A172 (cell line): ENCODE results near the gene RGL3. TPM values are rescaled to one million over a fixed set of nuclear protein-coding genes. Genes with fewer than 3 reads are reported as not detected.
"Not testable (repeated sequence)": the region's sequence is repeated elsewhere in the genome, so short reads cannot be mapped to it uniquely, and the experiment has no call there.

ENCODE experiments used
- DNase-seq: peaks from one replicate; pipeline ENCODE4 v3.0.0-alpha.2; 2015; ENCODE audit warnings: low spot score
- total RNA-seq: library from RNA; depleted of rRNA; stranded (reverse); fragments of >200 nt; shearing (Covaris generic); gene quantifications from 2 replicates; pipeline ENCODE4 v1.2.3, GENCODE V29; 2014; rRNA removed

Gene RGL3
- total RNA-seq, 1 experiment from 2014 or later: 4.8 TPM

DNA sequence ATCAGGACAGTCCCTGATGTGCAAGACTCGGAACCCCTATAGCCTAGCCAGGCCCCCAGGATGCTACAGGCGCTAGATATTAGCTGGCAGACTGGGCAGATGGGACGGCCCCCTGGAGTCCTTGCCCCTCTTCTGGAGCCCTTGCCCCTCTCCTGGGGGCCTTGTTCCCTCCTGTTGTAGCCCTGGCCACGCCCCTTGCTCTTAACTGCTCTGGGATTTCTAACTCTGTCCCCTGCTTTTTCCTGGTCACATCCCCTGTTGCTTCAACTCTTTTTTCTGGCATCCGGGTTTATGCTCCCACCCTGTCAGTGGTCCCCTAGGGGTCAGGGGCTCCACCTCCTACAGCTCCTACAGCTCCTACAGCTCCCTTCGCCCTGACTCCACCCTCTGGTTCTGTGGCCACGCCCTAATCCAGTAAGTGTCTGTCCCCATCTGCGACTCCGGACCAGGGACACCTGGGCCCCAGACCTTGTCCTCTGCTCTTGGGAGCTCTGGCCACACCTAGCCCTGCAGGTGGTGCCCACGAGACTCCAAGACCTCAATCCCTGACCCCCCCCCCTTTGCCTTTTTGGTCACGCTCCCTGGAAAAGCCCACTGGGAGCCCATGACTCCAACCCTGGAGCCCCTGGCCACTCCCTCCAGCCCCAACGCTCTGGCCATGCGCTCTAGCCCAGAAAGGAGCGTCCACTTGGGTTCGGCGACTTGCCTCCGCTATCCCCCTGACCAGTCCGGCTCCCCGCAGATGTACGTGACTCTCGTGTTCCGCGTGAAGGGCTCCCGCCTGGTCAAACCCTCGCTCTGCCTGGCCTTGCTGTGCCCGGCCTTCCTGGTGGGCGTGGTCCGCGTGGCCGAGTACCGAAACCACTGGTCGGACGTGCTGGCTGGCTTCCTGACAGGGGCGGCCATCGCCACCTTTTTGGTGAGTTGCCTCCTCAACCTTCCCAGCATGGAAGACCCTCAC, 57.1 kb downstream of the RGL3 start:
- no peak for DNase-seq

DNA sequence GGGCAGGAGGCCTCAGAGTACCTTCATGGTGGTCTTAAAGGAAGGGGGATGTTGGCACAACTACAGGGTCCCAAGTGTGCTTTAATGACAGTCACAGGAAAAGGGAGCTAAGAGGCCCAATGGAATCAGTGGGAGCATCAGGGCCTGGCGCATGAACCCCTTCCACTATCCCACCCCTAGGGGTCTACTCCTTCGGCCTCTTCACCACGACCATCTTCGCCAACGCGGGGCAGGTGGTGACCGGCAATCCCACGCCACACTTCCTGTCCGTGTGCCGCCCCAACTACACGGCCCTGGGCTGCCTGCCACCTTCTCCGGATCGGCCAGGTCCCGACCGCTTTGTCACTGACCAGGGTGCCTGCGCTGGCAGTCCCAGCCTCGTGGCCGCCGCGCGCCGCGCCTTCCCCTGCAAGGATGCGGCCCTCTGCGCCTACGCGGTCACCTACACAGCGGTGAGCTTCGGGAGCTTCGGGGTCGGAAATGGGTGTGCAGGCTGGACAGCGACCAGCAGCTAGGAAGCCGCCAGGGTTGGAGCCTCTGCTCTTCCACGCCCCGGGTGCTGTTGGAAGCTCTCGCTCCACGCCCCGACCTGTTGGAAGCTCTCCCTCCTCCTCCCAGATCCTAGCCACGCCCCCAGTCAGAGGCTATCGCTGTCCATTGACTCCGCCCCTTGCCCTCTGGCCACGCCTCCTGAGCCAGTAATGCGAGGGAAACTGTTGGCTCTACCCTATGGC, 57.9 kb downstream of the RGL3 start:
- DNase-seq: no peak

DNA sequence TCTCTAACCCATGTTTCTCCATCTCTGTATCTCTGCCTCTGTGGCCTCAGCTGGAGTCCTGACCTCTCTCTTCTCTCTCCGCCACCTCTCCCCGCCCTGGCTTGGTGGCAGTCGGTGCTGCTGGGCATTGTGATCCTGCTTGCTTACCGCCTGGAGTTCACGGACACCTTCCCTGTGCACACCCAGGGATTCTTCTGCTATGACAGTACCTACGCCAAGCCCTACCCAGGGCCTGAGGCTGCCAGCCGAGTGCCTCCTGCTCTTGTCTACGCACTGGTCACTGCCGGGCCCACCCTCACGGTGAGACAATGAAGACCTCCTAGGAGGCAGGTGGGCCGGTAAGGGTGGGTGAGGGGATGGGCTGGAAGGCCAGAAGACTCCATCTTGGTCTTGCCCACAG, 59.7 kb downstream of the RGL3 start:
- no peak for DNase-seq

DNA sequence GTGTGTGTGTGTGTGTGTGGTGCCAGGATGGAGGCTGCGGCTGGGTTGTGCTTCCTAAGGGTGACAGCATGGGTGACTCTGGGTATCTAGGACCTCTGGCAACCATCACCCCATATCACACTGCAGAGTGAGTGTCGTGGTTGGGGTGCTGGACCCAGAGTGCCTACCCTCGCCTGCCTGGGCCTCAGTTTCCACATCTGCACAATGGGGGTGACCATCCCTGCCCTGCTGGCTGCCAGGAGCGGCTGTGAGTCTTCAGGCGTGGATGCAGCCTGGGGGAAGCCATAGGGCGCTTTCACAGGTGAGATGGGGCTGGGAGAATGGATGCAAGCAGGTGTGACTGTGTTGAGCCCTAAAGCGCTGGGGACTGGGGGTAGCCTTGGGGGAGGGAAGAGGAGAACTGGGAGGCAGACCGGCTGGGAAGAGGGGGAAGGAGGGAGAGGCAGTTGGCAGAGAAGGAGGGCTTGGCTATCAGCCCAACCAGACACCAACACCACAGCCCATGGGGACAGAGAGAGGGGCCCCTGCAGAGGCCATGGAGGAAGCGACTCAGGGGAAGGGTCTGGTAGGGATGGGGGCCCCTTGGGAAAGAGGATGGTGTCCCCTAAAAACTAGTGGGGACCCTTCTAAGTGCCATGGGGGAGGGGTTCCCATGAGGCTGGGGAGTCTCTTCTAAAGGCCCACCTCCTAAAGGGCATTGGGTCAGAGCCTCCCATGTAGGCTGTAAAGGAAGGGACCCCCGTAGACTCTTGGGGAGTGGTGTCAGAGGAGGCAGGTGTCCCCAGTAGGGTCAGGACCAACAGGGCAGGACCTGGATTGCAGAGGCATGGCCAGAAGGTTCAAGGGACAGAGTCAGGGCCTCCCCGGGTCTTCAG, 62.2 kb downstream of the RGL3 start:
- DNase-seq: no peak

DNA sequence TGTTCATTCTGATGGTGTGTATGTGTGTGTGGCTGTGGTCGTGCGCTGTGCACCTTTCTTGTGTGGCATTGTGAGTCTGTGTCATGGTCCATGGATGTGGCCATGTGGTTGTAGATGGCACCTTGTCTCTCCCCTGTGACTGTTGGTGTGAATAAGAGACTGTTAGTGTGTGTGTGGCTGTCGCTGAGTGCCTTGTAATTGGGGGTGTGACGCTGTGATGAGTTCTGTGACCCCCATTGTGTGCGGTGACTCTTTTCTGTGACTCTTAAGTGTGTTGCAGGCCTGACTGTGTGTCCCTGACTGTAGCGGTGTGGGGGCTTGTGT, 63.1 kb downstream of the RGL3 start:
- no peak for DNase-seq

DNA sequence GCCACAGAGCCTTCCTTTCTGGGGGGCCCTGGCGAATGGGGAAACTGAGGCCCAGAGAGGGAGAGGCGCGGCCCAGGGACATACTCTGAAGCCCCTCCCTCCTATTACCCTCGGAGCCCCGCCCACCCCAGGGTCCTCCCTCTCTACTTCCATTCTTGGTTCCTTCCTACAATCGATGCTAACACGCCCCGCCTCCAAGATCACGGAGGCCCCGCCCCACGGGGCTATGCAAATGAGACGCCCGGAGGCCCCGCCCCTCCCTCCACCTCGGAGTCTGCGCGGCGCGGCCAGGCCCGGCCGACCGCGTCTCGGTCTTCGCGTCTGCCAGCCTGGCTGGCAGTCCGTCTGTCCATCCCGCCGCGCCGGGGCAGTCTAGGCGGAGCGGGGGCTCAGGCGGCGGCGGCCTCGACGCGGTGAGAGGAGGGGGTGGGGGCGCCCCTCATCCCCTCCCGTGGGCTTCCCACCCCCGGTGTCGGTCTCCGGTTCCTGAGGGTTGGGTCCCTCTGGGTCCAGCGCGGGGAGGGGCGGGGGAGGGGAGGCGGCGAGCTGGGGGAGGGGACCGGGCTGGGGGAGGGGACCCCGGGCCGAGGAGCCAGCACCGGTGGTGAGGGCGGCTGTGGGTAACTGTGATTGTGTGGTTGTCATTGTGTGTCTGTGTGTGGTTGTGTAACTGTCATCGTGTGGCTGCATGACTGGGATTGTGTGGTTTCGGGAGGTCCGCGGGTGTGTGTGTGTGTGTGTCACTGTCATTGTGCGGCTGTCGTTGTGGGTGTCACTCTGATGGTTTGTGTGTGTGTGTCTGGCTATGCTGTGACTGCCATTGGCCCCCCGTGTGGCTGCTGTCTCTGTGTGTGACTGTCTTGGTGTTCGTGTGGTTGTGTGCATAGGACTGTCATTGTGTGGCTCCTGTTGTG, 63.7 kb downstream of the RGL3 start, which contains the start of gene PLPPR2:
Gene PLPPR2 (plus strand): TSS at position 273 of the 914 bp plus-strand sequence. CDS start 2,242 bp downstream, outside the sequence.
- DNase-seq: peak; percentile 77

DNA sequence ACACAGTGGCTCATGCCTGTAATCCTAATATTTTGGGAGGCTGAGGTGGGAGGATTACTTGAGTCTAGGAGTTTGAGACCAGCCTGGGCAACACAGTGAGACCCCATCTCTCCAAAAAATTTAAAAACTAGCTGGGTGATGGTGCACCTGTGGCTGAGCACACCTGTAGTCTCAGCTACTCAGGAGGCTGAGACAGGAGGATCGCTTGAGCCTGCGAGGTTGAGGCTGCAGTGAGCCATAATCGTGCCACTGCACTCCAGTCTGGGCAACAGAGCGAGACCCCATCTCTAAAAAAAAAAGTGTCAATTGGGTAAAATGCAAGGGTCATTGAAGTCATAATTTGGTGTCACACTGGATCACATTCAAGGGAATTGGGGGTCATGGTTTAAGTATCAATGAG, 65.0 kb downstream of the RGL3 start:
- not testable (repeated sequence) for DNase-seq

DNA sequence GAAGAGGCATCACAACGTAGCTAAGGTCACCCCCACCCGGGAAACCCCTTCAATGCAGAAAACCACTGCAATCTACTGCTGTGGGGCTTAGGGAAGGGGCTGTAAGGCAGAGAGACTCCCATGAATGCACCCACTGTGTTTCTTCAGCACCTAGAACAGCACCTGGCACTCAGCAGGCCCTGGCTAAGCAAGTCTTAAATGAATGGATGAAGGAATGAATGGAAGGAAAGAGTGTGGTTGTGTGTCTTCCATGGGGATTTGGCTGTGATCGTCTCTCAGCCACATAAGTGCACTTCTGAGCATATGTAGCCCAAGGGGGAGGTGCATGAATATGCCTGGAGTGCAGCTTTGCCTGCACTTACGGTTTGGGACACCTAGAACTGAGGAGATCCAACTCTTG, 69.9 kb downstream of the RGL3 start:
- DNase-seq: no peak

DNA sequence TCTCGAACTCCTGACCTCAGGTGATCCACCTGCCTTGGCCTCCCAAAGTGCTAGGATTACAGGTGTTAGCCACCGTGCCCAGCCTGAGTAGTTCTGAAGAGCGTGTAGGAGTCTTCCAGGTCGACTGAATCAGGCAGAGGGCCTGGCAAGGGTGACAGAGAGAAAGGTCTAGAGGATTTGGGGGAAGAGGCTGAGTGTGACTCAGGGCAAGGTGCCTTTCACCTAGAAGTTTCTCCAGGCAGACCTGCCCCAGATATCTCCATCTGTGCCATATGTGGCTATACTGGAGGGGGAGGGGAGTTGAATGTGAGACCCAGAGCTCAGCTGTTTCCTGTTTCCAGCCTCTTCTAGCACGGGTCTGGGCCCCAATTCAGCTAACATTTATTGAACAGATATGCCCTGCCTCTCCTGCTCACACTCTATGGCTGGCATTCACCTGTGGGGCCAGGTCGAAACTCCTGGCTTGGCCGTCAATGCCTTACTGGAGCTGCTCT, 71.5 kb downstream of the RGL3 start:
- DNase-seq: no peak

DNA sequence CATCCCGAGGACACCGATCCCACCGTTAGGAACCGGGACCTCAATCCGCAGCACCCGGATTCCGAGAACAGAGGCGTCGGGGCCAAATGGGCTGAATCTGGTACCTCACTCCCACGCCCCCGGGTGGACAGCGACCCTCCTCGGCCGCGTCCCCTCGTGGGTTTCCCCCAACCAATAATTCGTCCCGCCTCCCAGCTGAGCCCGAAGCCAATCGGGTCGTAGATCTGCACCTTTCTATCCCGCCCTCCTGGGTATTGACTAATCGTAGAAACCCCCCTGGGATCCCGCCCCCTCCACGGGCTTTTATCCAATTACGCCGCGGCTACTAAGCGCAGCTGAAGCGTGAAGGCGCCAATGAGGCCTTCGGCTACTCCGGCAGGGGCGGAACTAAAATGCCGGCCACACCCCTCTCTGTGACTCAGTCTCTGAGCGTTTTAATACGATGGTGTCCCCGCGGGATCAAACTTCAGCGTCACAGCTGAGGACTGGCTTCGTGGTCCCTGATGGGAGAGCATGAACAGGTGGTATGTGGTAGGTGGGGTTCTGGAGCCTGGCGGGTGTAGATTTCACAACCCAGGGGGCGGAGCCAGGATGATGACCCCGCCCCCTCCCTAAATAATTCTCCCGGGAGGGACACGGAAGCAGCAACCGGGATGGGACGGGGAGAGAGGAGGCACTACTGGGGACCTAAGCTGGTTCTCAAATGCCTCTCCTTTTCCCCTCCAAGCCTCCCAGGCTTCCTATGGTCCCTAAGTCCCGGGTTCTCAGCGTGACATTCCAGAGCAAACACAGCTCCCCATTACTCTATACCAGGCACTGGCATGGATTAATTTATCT, 72.8 kb downstream of the RGL3 start, which contains the start of the genes CCDC159 and TMEM205:
Gene CCDC159 (plus strand): TSS at position 416 of the 837 bp plus-strand sequence. CDS start 88 bp downstream, at position 504.
Gene TMEM205 (minus strand): TSS at position 165 of the 837 bp plus-strand sequence. CDS start 649 bp downstream, outside the sequence.
- peak; percentile 99 for DNase-seq

DNA sequence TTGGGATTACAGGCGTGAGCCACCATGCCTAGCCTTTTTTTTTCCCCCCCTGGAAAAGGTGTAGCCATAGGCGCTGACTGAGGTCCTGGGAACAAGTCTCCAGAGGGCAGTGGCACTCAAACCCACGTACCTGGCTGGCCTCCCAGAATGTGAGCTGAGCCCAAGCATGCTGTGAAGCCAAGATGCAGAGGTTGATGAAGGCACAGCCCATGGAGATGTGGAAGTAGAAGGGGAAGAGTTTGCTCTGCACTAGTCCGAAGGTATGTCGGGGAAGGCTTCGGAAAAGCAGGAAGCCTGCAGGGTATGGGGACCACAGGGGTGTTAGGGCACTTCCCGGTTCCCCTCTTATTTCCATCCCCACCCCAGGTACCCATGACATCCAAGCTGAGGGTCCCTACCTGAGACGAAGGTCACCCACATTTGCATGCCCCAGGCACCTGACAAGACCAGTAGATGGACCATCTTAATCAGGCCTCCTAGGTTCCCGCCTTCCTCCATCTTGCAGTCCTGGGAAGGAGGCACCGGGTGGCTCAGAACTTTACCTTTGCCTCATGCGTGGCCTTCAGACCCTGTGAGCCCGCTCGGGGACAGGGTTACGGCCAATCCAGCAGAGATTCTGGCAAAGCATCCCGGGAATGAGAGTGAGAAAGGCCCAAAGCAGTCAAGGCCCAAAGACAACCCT, 73.9 kb downstream of the RGL3 start:
- DNase-seq: no peak

Other genes starting within 250 kb of the RGL3 start
- gene KANK2, start 221.8 kb downstream of the RGL3 start, total RNA-seq: 135 and 144 TPM in 2 replicates
- not detected in 2 replicates for gene ANGPTL8, start 179.7 kb downstream of the RGL3 start, total RNA-seq
- 3.8 and 4.4 TPM in 2 replicates for gene DOCK6, start 156.8 kb downstream of the RGL3 start, total RNA-seq
- not detected in 2 replicates for gene TSPAN16, start 123.2 kb downstream of the RGL3 start, total RNA-seq
- gene RAB3D, start 79.7 kb downstream of the RGL3 start, total RNA-seq: 1.3 and 2.6 TPM in 2 replicates
- gene TMEM205, start 73.0 kb downstream of the RGL3 start, total RNA-seq: 54.9 and 114 TPM in 2 replicates
- gene CCDC159, start 72.8 kb downstream of the RGL3 start, total RNA-seq: 1.3 and 10.1 TPM in 2 replicates
- gene PLPPR2, start 63.9 kb downstream of the RGL3 start, total RNA-seq: 15.7 and 19.4 TPM in 2 replicates
- 0.65 and 1.6 TPM in 2 replicates for gene SWSAP1, start 44.6 kb downstream of the RGL3 start, total RNA-seq
- gene EPOR, start 35.0 kb downstream of the RGL3 start, total RNA-seq: 3.7 and 5.3 TPM in 2 replicates
- gene ODAD3, start 15.8 kb upstream of the RGL3 start, total RNA-seq: 1.5 and 6.1 TPM in 2 replicates
- gene PRKCSH, start 16.3 kb upstream of the RGL3 start, total RNA-seq: 149 and 173 TPM in 2 replicates
- not detected in 2 replicates for gene ELAVL3, start 61.7 kb upstream of the RGL3 start, total RNA-seq
- gene ZNF653, start 86.5 kb upstream of the RGL3 start, total RNA-seq: 5.2 and 21.2 TPM in 2 replicates
- 44.0 and 54.0 TPM in 2 replicates for gene ECSIT, start 109.8 kb upstream of the RGL3 start, total RNA-seq
- gene CNN1, start 119.5 kb upstream of the RGL3 start, total RNA-seq: 0.78 and 1.9 TPM in 2 replicates
- 66.7 and 69.2 TPM in 2 replicates for gene ELOF1, start 139.9 kb upstream of the RGL3 start, total RNA-seq
- gene ACP5, start 158.3 kb upstream of the RGL3 start, total RNA-seq: 15.5 and 24.8 TPM in 2 replicates
- gene ZNF627, start 178.2 kb upstream of the RGL3 start, total RNA-seq: 18.8 and 23.0 TPM in 2 replicates